PC-9 (cell line): Measurements from ENCODE around the gene DPH1. TPM values are rescaled to one million over a fixed set of nuclear protein-coding genes. Genes with fewer than 3 reads are reported as not detected.
A peak's percentile ranks its signal among the peaks of the same experiment; 100 is the strongest.

Source experiments
- BruUV-seq: library from RNA; stranded (reverse); fragments of 400-500 nt; replicated peaks from 2 replicates; lab custom pipeline; 2021; lab: Mats Ljungman, UMichigan
- CTCF ChIA-PET: fragments of 300-600 bp; sonication (Branson Sonifier 250); formaldehyde crosslinking; loops from one replicate; lab custom pipeline; 2022; ENCODE audit warnings: antibody characterized with exemption; lab: Charles Lee
- POLR2A ChIA-PET: fragments of 300-600 bp; sonication (Branson Sonifier 250); formaldehyde crosslinking; loops from one replicate; lab custom pipeline; 2022; ENCODE audit warnings: antibody characterized with exemption; ENCODE audit not compliant: unreplicated experiment; lab: Charles Lee
- DNase-seq, 2 experiments: peaks; one replicate each; pipeline versions ENCODE4 v3.0.0 to v3.0.0-alpha.2; 2015 to 2022; ENCODE audit warnings: mixed read lengths in 1 of 2
- H2AFZ ChIP-seq: fragments of 200-600 bp; sonication (generic); 2 replicates; pipeline ENCODE4 v1.8.1; 2017; ENCODE audit warnings: antibody characterized with exemption
- H3F3A ChIP-seq: fragments of 200-600 bp; sonication (generic); 2 replicates; pipeline ENCODE4 v1.8.1; 2017; ENCODE audit warnings: antibody characterized with exemption, mild to moderate bottlenecking, low read depth; ENCODE audit not compliant: insufficient read depth
- H3K27ac ChIP-seq: fragments of 200-600 bp; sonication (generic); 2 replicates; pipeline ENCODE4 v1.6.1; 2016; ENCODE audit warnings: mixed run types
- H3K27me3 ChIP-seq: fragments of 200-600 bp; sonication (generic); 2 replicates; pipeline ENCODE4 v1.6.1; 2016; ENCODE audit warnings: low read depth, mixed run types; ENCODE audit not compliant: insufficient read depth
- H3K36me3 ChIP-seq: fragments of 200-600 bp; sonication (generic); 2 replicates; pipeline ENCODE4 v1.6.1; 2016; ENCODE audit warnings: low read depth, mixed run types
- H3K4me1 ChIP-seq: fragments of 200-600 bp; sonication (generic); replicated peaks from 2 replicates; pipeline ENCODE4 v1.6.1; 2016; ENCODE audit warnings: mixed run types; ENCODE audit not compliant: insufficient read depth
- H3K4me2 ChIP-seq: fragments of 200-600 bp; sonication (generic); 2 replicates; pipeline ENCODE4 v1.6.1; 2017; ENCODE audit warnings: mixed run types
- H3K4me3 ChIP-seq: fragments of 200-600 bp; sonication (generic); 2 replicates; pipeline ENCODE4 v1.6.1; 2016; ENCODE audit warnings: mixed run types
- H3K79me2 ChIP-seq: fragments of 200-600 bp; sonication (generic); 2 replicates; pipeline ENCODE4 v1.6.1; 2017; ENCODE audit warnings: low read depth, mixed run types
- H3K9me2 ChIP-seq: fragments of 200-600 bp; sonication (generic); 2 replicates; pipeline ENCODE4 v1.8.1; 2017; ENCODE audit warnings: mild to moderate bottlenecking; ENCODE audit not compliant: insufficient read depth
- H3K9me3 ChIP-seq: fragments of 200-600 bp; sonication (generic); 2 replicates; pipeline ENCODE4 v1.8.1; 2016; ENCODE audit warnings: low read depth; ENCODE audit not compliant: insufficient read depth
- H4K20me1 ChIP-seq: fragments of 200-600 bp; sonication (generic); 2 replicates; pipeline ENCODE4 v1.8.1; 2017; ENCODE audit not compliant: insufficient read depth
- CTCF ChIP-seq: fragments of 200-600 bp; sonication (generic); conservative IDR thresholded peaks from 2 replicates; pipeline ENCODE4 v1.6.1; 2017; ENCODE audit warnings: mixed run types, antibody characterized with exemption, mild to moderate bottlenecking, moderate library complexity
- EZH2 ChIP-seq: fragments of 200-600 bp; sonication (generic); IDR thresholded peaks from 2 replicates; pipeline ENCODE4 v1.8.0; 2017; ENCODE audit warnings: antibody characterized with exemption, low read depth
- intact Hi-C: fragments of 100-400 bp; cut with micrococcal nuclease; formaldehyde crosslinking; loops from one replicate; pipeline ENCODE4 v1.10.0; 2022; ENCODE audit not compliant: unreplicated experiment
- total RNA-seq: library from RNA; stranded (reverse); gene quantifications from 2 replicates; pipeline ENCODE4 v1.2.3, GENCODE V29; 2021

The DPH1 gene
- total RNA-seq, 1 experiment from 2014 or later: 36.7 TPM

GRCh38 chr17:1997289-1997926, 32.5 kb upstream of the DPH1 start:
- intact Hi-C loops: no loop called here
- Histone ChIP-seq H3K4me3 (no peak overlapping the region), H3K9me3 (no peaks in the 10 kb centered on the region), H3K79me2 (no peaks in the 10 kb centered on the region), H4K20me1 (no peaks in the 10 kb centered on the region), H2AFZ (no peak overlapping the region), H3K27me3 (no peaks in the 10 kb centered on the region), H3K27ac (no peak overlapping the region), H3K36me3 (no peaks in the 10 kb centered on the region), H3K4me1 (peaks cover 9% of the 10 kb centered on the region), H3F3A (peaks cover 18% of the 10 kb centered on the region; the same call in 1 of the 2 replicates), H3K4me2 (no peak overlapping the region), H3K9me2 (no peaks in the 10 kb centered on the region)
- ChIA-PET CTCF (no interaction called here), POLR2A (no interaction called here)
- DNase-seq: no peak
- BruUV-seq: no TSS peak
- TF ChIP-seq EZH2: no peak
- TF ChIP-seq CTCF: no peak

GRCh38 chr17:1997927-1998742, 31.8 kb upstream of the DPH1 start:
- peaks cover 23% of the 10 kb centered on the region; the same call in 1 of the 2 replicates for H3F3A ChIP-seq
- DNase-seq: no peak
- H3K79me2 ChIP-seq: no peaks in the 10 kb centered on the region
- H3K9me3 ChIP-seq: no peaks in the 10 kb centered on the region
- no peaks in the 10 kb centered on the region for H4K20me1 ChIP-seq
- intact Hi-C loops: no loop called here
- H2AFZ ChIP-seq: no peak overlapping the region
- H3K9me2 ChIP-seq: no peaks in the 10 kb centered on the region
- no peak overlapping the region for H3K27ac ChIP-seq
- H3K4me1 ChIP-seq: peaks cover 9% of the 10 kb centered on the region
- TF ChIP-seq EZH2 (no peak), CTCF (no peak)
- H3K4me2 ChIP-seq: no peak overlapping the region
- POLR2A ChIA-PET: no interaction called here
- BruUV-seq: no TSS peak
- H3K4me3 ChIP-seq: no peak overlapping the region
- no peaks in the 10 kb centered on the region for H3K36me3 ChIP-seq
- no peaks in the 10 kb centered on the region for H3K27me3 ChIP-seq
- CTCF ChIA-PET: no interaction called here

GRCh38 chr17:1999557-2000251, 30.2 kb upstream of the DPH1 start:
- no peak overlapping the region; the same call in 1 of the 2 replicates for H3K4me2 ChIP-seq
- H2AFZ ChIP-seq: no peak overlapping the region

More at GRCh38 chr17:1999557-2000251, 30.2 kb upstream of the DPH1 start:
- BruUV-seq: no TSS peak
- ChIA-PET POLR2A (no interaction called here), CTCF (interaction anchor here (0.7 to 1.0 kb wide), 2 partner anchors 91 to 159 kb away, joined by 3 to 4 read pairs; no protein-coding TSS in a partner anchor)
- Histone ChIP-seq H3K36me3 (no peaks in the 10 kb centered on the region), H3K27me3 (no peaks in the 10 kb centered on the region), H4K20me1 (no peaks in the 10 kb centered on the region), H3K27ac (no peak overlapping the region), H3K9me3 (no peaks in the 10 kb centered on the region), H3F3A (peaks cover 29% of the 10 kb centered on the region; the same call in 1 of the 2 replicates), H3K79me2 (no peaks in the 10 kb centered on the region), H3K4me1 (peaks cover 12% of the 10 kb centered on the region), H3K4me3 (no peak overlapping the region), H3K9me2 (no peaks in the 10 kb centered on the region)
- no peak for TF ChIP-seq EZH2
- intact Hi-C loops: no loop called here
- peak in 1 of 2 experiments; percentile 54 for DNase-seq
